HCT116 (cell line): ENCODE measurements around the gene FAM228A. TPM values are rescaled to one million over a fixed set of nuclear protein-coding genes. Genes with fewer than 3 reads are reported as not detected.

Experiments
- ATAC-seq: fragments of 200-7000 bp; cut with Tn5 transposase; 2 replicates; pipeline ENCODE4 v1.9.1; 2020; ENCODE audit warnings: mild to moderate bottlenecking, moderate library complexity
- BruUV-seq: library from RNA; stranded (reverse); fragments of 400-500 nt; replicated peaks from 2 replicates; lab custom pipeline; 2021; lab: Mats Ljungman, UMichigan
- CTCF ChIA-PET: fragments of 300-600 bp; sonication (Branson Sonifier 250); formaldehyde crosslinking; loops from one replicate; lab custom pipeline; 2021; ENCODE audit warnings: antibody characterized with exemption; lab: Charles Lee
- POLR2A ChIA-PET: fragments of 300-600, 350-600 bp; sonication (Branson Sonifier 250); formaldehyde crosslinking; loops from one replicate; lab custom pipeline; 2021; ENCODE audit warnings: antibody characterized with exemption; lab: Charles Lee
- RAD21 ChIA-PET, 2 experiments: fragments of 300-600 bp; sonication (Branson Sonifier 250); formaldehyde crosslinking; loops; one replicate each; lab custom pipeline; 2023; ENCODE audit warnings: low total read pairs in 2 of 2; ENCODE audit not compliant: uncharacterized antibody in 2 of 2, unreplicated experiment in 2 of 2, low non-redundant PET in 1 of 2; lab: Charles Lee
- DNase-seq: peaks from one replicate; pipeline ENCODE4 v3.0.0-alpha.2; 2010; ENCODE audit warnings: low read depth, low spot score
- H2AFZ ChIP-seq: fragments of 200-600 bp; shearing (Covaris generic), sonication (generic); 2 replicates; pipeline ENCODE4 v1.6.1; 2017; ENCODE audit warnings: low read depth, mixed run types, mixed read lengths, antibody characterized with exemption, low read length; ENCODE audit not compliant: poor library complexity, severe bottlenecking
- H3K27ac ChIP-seq: 2 replicates; pipeline ENCODE4 v1.5.1; 2012; ENCODE audit warnings: low read depth, low read length
- H3K27me3 ChIP-seq: fragments of 200-600 bp; sonication (generic); 2 replicates; pipeline ENCODE4 v1.6.1; 2016; ENCODE audit warnings: mixed run types, low read length, mixed read lengths; ENCODE audit not compliant: insufficient read depth
- H3K36me3 ChIP-seq, 2 experiments: fragments of 200-500 bp in 1 of 2; fragments of 200-600 bp in 1 of 2; sonication (Bioruptor generic) in 1 of 2; sonication (generic) in 1 of 2; 2 replicates each; pipeline versions ENCODE4 v1.5.1 to v1.6.1; 2014 to 2016; ENCODE audit warnings: low read length in 2 of 2, inconsistent platforms in 1 of 2, mixed read lengths in 1 of 2, mixed run types in 1 of 2; ENCODE audit not compliant: insufficient read depth in 2 of 2, control insufficient read depth in 1 of 2
- H3K4me1 ChIP-seq, 2 experiments: fragments of 200-600 bp in 1 of 2; sonication (generic) in 1 of 2; 2 replicates each; pipeline versions ENCODE4 v1.5.1 to v1.6.1; 2012 to 2017; ENCODE audit warnings: low read length in 2 of 2, inconsistent platforms in 1 of 2, mild to moderate bottlenecking in 1 of 2, mixed read lengths in 1 of 2, mixed run types in 1 of 2, moderate library complexity in 1 of 2; ENCODE audit not compliant: insufficient read depth in 2 of 2, control insufficient read depth in 1 of 2
- H3K4me2 ChIP-seq: fragments of 200-600 bp; sonication (generic); 2 replicates; pipeline ENCODE4 v1.6.1; 2017; ENCODE audit warnings: mixed run types, low read length, mixed read lengths
- H3K4me3 ChIP-seq, 2 experiments: fragments of 200-600 bp in 1 of 2; sonication (generic) in 1 of 2; replicated peaks in 1 of 2; 2 replicates each; pipeline ENCODE4 v1.5.1; 2011 to 2016; ENCODE audit warnings: low read length in 2 of 2, control low read depth in 1 of 2, low read depth in 1 of 2, mild to moderate bottlenecking in 1 of 2, mixed read lengths in 1 of 2, mixed run types in 1 of 2
- H3K79me2 ChIP-seq: fragments of 200-600 bp; sonication (generic); 2 replicates; pipeline ENCODE4 v1.6.1; 2017; ENCODE audit warnings: mild to moderate bottlenecking, mixed run types, low read length, moderate library complexity, mixed read lengths; ENCODE audit not compliant: insufficient read depth
- H3K9ac ChIP-seq: fragments of 200-600 bp; sonication (generic); 2 replicates; pipeline ENCODE4 v1.6.1; 2016; ENCODE audit warnings: low read length, mixed read lengths
- H3K9me2 ChIP-seq: fragments of 200-600 bp; sonication (generic), shearing (Covaris generic); 2 replicates; pipeline ENCODE4 v1.6.1; 2017; ENCODE audit warnings: mixed run types, mild to moderate bottlenecking, moderate library complexity; ENCODE audit not compliant: insufficient read depth
- H3K9me3 ChIP-seq, 2 experiments: fragments of 200-500 bp in 1 of 2; fragments of 200-600 bp in 1 of 2; sonication (Bioruptor generic) in 1 of 2; sonication (generic) in 1 of 2; 2 replicates each; pipeline ENCODE4 v1.6.1; 2014 to 2017; ENCODE audit warnings: low read length in 2 of 2, mixed read lengths in 2 of 2, inconsistent platforms in 1 of 2, low read depth in 1 of 2, mild to moderate bottlenecking in 1 of 2, mixed run types in 1 of 2, moderate library complexity in 1 of 2; ENCODE audit not compliant: control insufficient read depth in 1 of 2, insufficient read depth in 1 of 2
- H4K20me1 ChIP-seq: fragments of 200-600 bp; sonication (generic), shearing (Covaris generic); 2 replicates; pipeline ENCODE4 v1.6.1; 2017; ENCODE audit warnings: mixed run types, mild to moderate bottlenecking, moderate library complexity; ENCODE audit not compliant: insufficient read depth
- EGR1 ChIP-seq: IDR thresholded peaks from 2 replicates; pipeline ENCODE4 v1.6.1; 2012; ENCODE audit warnings: low read depth
- ELF1 ChIP-seq: IDR thresholded peaks from 2 replicates; pipeline ENCODE4 v1.6.1; 2012; ENCODE audit warnings: low read depth, borderline replicate concordance
- EZH2phosphoT487 ChIP-seq: fragments of 200-600 bp; IDR thresholded peaks from 2 replicates; pipeline ENCODE4 v1.6.1; 2018; ENCODE audit warnings: antibody characterized with exemption, borderline replicate concordance
- FOSL1 ChIP-seq: IDR thresholded peaks from 2 replicates; pipeline ENCODE4 v1.6.1; 2012; ENCODE audit warnings: low read depth
- JUND ChIP-seq: IDR thresholded peaks from 2 replicates; pipeline ENCODE4 v1.6.1; 2012
- POLR2A ChIP-seq: IDR thresholded peaks from 2 replicates; pipeline ENCODE4 v1.7.0; 2011; ENCODE audit warnings: borderline replicate concordance; ENCODE audit not compliant: insufficient read depth, insufficient read length; ENCODE audit errors: extremely low read depth
- SIN3A ChIP-seq: IDR thresholded peaks from 2 replicates; pipeline ENCODE4 v1.6.1; 2012; ENCODE audit warnings: low read depth
- SRF ChIP-seq: IDR thresholded peaks from 2 replicates; pipeline ENCODE4 v1.6.1; 2012; ENCODE audit warnings: low read depth
- ZNF274 ChIP-seq: fragments of 200-500 bp; sonication (Bioruptor generic); IDR thresholded peaks from 2 replicates; pipeline ENCODE4 v1.6.1; 2014; ENCODE audit warnings: mild to moderate bottlenecking, low read depth, low read length, inconsistent platforms
- intact Hi-C: fragments of 100-400 bp; cut with micrococcal nuclease; formaldehyde crosslinking; loops from 2 replicates; pipeline ENCODE4 v1.10.0; 2022
- total RNA-seq: library from RNA; stranded (reverse); gene quantifications from one replicate; pipeline ENCODE4 v1.2.1, GENCODE V29; 2021; ENCODE audit not compliant: unreplicated experiment

The FAM228A gene
- total RNA-seq, 1 experiment from 2014 or later, result not detected

- no peak for TF ChIP-seq POLR2A
- TF ChIP-seq EGR1, result no peak
- no peak for TF ChIP-seq JUND
- no peak for TF ChIP-seq ELF1
- TF ChIP-seq FOSL1, result no peak
- TF ChIP-seq SIN3A, result no peak
- TF ChIP-seq ZNF274, result no peak
- TF ChIP-seq SRF, result no peak
Measured at GRCh38 chr2:24221343-24222050, 46.6 kb downstream of the FAM228A start (continued).

DNA sequence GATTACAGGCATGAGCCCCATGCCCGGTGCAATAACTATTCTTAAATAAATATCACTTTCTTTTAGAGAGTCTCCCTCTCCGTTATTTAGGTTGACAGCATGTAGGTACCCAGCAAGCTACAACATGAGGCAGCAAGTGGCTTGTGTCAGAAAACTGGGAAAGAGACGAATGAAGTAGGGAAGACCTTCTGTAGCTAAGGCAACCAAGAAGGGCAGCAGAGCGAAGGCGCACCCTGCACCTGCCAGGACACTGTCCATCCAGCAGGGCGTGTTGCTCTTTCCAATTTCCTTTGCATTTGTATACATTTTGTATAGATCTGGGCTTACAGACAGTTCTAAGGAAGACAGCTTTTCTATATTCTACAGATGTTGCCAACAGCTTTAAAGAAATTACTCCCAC is 48.1 kb downstream of the FAM228A start:
- Histone ChIP-seq H3K79me2 (no peaks in the 10 kb centered on the region), H4K20me1 (no peaks in the 10 kb centered on the region), H3K9me3 (no peaks in the 10 kb centered on the region), H3K9me2 (no peaks in the 10 kb centered on the region), H3K9ac (no peak overlapping the region), H3K27me3 (no peaks in the 10 kb centered on the region), H3K4me1 (no peaks in the 10 kb centered on the region), H3K36me3 (no peaks in the 10 kb centered on the region), H3K4me3 (no peak overlapping the region), H3K4me2 (no peak overlapping the region), H3K27ac (no peak overlapping the region), H2AFZ (no peak overlapping the region)
- POLR2A ChIA-PET, result no interaction called here
- CTCF ChIA-PET, result no interaction called here
- ATAC-seq, result no peak
- DNase-seq, result no peak
- TF ChIP-seq ELF1, result no peak
- no TSS peak for BruUV-seq
- RAD21 ChIA-PET, result no interaction called here
- intact Hi-C loops, result no loop called here

DNA sequence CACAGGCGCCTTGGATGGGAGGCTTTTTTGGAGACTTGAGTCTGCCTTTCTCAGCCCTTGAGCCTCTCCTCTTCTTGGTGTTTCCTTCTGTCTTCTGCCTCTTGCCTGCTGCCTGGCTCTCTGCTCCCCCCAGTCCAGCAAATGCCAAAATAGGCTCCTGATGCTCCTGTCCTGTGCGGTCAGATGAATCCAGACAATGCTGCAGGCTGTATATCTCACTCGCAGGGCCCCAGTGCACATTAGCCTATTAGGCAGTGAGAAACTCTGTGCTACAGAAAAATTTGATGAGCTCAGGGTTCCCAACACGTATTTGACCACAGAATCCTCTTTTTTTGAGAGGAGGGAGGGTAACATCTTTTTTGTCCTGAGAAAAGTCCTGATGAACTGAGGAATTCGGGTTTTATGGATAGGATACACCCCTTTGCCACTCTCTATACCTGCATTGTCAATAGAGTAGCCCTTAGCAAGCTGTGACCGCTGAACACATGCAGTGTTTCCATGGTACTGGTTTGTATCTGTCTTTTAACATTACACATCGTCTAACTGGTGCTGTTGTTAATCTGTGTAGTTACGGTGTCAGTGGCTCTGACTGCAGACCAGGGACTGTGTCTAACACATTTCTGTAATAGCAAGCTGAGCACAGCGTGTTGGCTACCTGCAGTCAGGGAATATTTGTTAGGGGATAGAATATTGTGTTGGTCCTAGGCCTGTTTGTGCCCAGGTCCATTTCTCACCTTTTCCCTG is 50.8 kb downstream of the FAM228A start:
- no peak for DNase-seq
- Histone ChIP-seq H3K4me2 (no peak overlapping the region), H3K4me3 (no peak overlapping the region), H4K20me1 (no peaks in the 10 kb centered on the region), H3K27ac (no peak overlapping the region), H2AFZ (no peak overlapping the region), H3K9me2 (no peaks in the 10 kb centered on the region), H3K9me3 (no peaks in the 10 kb centered on the region), H3K79me2 (no peaks in the 10 kb centered on the region), H3K27me3 (no peaks in the 10 kb centered on the region), H3K36me3 (no peaks in the 10 kb centered on the region), H3K9ac (no peak overlapping the region), H3K4me1 (no peaks in the 10 kb centered on the region)
- intact Hi-C loops, result no loop called here
- no TSS peak for BruUV-seq
- ATAC-seq, result no peak
- RAD21 ChIA-PET, result no interaction called here
- TF ChIP-seq SIN3A (no peak), EZH2phosphoT487 (no peak)
- CTCF ChIA-PET, result no interaction called here
- POLR2A ChIA-PET, result no interaction called here
